Kidney tubule cell (primary cell): ENCODE measurements around the gene CAMK2A.
A peak's percentile ranks its signal among the peaks of the same experiment; 100 is the strongest.

Experiments used
- DNase-seq: peaks from one replicate; pipeline ENCODE4 v3.0.0-alpha.2; 2018; ENCODE audit warnings: low spot score

Gene CAMK2A

DNA sequence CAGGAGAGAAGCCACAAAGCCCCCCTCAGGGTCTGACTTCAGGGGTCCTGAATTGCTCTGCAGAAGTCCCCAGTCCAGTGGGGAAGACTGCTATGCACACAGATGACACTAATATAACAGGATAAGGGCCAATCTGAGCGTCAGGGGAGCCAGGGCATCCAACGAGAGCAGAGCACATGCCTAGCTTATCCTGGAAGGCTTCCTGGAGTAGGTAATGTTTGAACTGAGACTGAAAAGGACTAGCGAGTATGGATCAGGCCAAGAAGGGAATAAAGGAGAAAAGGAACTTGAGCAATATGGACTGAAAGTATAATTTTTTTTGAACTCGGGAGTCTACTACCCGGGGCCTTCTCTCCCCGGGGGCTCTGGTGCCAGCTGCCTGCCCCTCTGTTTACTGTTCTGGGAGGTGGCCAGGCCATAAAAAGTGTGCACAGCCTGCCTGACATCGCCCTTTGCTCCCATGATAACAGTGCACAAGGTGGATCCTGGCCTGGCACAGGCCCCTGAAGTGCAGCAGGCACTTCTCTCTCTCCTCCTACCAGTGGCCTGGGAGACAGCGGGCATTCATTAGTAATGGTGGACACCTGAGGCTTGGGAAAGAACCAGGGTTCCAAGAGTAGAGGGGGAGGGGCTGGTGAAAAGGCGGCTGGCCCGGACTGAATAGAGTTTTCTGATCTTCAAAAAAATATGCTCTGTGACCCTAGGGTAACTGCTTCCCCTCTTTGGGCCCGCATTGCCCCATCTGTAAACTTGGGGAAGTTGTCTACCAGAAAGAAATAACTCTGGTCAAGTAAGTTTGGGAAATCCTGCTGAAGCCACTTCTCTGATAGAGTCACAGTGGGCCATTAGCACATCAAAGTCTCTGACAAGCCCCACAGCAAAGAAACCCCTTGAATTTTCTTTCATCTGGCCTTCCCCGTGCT, 104.3 kb downstream of the CAMK2A start:
- no peak for DNase-seq

DNA sequence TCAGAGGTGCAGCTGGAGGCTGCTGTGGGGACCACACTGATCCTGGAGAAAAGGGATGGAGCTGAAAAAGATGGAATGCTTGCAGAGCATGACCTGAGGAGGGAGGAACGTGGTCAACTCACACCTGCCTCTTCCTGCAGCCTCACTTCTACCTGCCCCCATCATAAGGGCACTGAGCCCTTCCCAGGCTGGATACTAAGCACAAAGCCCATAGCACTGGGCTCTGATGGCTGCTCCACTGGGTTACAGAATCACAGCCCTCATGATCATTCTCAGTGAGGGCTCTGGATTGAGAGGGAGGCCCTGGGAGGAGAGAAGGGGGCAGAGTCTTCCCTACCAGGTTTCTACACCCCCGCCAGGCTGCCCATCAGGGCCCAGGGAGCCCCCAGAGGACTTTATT, 105.6 kb downstream of the CAMK2A start:
- DNase-seq: no peak

DNA sequence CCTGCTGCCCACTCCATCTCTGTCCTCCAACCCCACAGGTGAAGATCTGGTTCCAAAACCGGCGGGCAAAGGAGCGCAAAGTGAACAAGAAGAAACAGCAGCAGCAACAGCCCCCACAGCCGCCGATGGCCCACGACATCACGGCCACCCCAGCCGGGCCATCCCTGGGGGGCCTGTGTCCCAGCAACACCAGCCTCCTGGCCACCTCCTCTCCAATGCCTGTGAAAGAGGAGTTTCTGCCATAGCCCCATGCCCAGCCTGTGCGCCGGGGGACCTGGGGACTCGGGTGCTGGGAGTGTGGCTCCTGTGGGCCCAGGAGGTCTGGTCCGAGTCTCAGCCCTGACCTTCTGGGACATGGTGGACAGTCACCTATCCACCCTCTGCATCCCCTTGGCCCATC, 106.1 kb downstream of the CAMK2A start:
- DNase-seq: no peak

DNA sequence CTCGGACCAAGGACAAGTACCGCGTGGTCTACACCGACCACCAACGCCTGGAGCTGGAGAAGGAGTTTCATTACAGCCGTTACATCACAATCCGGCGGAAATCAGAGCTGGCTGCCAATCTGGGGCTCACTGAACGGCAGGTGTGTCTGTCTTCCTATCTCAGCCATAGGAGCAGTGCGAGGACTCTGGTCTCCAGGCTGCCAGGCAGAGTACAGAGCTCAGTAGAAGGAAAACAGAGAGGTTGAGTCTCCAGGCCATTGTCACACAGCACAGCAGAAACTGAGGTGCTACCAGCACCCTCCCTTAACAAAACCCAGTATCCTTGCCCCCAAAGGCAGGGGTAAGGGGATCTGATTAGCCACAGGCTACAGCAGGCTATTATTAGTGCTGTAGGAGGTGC, 106.8 kb downstream of the CAMK2A start:
- DNase-seq: no peak

DNA sequence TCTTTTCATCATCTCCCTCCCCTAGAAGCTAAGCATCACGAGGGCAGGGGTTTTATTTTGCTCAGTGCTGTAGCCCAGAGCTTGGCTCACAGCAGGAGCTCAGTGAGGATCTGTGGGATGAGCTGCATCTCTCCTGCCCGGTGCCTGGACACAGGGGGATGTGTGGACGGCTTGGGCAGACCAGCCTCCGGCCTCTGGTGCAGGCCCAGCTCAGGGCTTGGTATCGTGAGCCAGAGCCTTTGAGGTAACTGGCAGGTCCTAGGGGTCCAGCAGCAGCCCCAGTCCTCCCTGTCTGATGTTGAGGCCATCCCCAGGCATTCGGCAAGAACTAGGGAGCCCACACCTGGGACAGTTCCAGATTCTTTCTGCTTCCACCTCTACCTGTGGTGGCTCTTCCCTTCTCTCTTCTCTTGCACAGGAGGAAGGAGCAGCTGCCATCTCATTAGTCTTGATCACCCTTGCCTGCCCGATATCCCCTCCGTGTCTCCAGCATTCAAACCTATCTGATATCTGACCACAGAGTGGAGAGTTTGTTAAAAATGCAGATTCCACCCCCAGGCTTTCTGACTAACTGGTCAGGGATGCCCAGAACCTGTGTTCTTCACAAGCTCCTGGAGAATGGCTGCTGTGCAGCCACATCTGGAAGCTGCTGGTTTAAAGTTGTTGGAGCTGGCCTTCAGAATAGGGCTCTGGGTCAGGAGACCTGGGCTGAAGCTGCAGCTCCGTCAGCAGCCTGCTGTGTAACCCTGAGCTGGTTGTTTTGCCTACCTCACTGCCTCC, 107.6 kb downstream of the CAMK2A start:
- DNase-seq: no peak

DNA sequence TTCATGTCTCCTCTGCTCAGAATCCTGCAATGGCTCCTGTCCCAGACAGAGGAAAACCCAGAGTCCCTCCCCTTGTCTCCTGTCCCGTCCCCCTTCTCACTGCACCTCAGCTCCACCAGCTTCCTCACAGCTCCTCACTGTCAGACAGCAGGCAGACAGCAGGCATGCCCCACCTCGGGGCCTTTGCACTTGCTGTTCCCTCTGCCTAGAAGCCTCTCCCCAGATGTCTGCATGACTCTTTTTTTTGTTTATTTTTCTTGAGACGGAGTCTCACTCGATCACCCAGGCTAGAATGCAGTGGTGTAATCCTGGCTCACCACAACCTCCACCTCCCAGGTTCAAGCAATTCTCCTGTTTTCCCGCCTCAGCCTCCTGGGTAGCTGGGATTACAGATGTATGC, 108.5 kb downstream of the CAMK2A start:
- DNase-seq: no peak

DNA sequence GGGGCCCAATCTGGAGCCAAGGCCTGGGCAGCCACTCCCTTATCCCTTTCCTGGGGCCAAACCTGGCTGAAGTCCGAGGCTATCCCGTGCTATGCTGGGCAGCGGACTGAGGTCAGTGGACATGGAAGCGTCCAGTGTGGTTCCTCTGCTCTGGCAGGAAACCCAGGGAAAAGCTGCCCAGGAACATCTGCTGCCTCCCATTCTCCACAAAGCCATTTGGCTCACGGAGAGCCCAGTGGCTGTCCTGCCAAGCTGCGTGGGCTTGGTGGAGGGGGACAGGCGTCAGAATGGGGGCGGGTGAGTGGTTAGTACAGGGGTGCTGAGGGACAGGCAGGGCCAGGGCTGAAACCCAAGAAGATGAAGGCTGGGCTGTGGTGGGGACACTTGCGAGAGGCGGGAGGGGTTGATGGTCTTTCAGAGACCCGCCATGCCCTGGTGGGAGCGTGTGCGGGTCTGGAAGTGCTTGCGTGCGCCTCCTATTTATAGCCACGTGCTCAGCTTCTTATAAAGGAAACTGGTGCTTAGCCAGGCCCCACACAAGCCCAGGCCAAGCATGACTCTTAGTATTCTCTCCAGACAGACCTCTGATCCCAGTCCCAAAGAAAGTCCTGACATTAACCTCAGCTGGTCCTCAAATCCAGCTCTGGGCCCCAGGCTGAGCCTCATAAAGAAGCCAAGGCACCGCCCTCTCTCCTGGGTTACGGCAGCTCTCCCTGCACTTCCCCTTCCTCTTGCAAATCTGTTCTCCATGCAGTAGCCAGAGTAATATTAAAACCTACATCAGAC, 109.1 kb downstream of the CAMK2A start:
- no peak for DNase-seq

DNA sequence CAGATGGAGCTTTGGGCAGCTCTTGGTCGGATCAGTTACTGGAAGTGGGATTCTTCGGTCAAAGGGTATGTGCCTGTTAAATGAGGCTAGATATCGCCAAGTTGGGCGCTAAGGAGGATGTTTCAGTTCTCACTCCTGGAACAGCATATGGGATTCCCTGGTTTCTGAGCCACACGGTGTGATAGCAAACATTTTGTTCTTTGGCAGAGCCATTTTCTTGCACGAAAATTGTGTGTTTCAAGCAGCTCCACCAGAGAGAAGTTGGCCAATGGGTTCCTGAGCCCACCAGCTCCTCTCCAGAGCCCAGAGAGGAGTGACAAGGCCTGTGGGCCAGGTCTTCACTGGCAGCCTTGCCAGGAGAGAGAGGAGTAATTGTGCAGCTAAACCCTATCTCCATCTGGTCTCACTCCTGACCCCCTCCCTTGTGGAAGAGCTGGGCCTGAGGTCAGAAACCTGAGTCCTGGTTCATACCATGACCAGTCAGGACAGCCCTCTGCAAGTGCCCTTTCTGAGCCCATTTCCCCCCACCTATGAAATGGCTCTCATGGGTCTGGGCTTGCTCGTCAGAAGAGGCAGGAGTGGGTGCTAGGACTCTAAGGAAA, 110.5 kb downstream of the CAMK2A start:
- no peak for DNase-seq

DNA sequence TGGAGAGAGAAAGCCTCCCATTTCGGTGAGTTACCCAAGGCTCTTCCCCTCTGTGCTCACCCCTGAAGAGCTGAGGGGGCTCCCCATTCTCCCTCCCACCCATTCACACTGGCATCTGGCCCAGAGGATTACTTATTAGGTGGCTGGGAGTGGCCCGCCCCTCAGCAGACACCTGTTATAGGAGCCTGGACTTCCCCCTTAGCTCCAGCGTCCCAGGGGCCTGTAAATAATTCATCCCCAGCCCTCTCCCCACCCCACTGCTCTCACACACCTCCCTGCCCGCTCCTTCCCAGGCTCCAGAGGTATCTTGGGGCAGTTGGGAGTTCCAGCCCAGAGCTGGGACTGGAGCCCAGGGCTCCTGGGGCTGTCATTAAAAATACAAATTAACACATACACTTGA, 111.3 kb downstream of the CAMK2A start:
- DNase-seq: peak; percentile 36

DNA sequence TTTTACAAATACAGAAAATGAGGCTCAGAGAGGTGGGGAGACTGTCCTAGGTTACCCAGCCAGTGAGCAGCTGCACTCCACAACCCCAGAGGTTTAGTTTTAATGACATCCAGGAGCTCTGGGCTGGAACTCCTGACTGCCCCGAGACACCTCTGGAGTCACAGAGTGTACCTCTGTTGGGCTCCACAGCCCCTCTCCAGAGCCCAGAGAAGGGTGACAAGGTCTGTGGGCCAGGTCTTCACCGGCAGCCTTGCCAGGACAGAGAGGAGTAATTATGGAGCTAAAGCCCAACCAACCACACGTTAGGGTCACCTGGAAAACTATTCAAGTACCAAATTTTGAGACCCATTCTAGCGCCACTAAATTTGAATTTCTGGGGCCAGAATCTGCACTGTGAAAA, 111.9 kb downstream of the CAMK2A start:
- DNase-seq: no peak

DNA sequence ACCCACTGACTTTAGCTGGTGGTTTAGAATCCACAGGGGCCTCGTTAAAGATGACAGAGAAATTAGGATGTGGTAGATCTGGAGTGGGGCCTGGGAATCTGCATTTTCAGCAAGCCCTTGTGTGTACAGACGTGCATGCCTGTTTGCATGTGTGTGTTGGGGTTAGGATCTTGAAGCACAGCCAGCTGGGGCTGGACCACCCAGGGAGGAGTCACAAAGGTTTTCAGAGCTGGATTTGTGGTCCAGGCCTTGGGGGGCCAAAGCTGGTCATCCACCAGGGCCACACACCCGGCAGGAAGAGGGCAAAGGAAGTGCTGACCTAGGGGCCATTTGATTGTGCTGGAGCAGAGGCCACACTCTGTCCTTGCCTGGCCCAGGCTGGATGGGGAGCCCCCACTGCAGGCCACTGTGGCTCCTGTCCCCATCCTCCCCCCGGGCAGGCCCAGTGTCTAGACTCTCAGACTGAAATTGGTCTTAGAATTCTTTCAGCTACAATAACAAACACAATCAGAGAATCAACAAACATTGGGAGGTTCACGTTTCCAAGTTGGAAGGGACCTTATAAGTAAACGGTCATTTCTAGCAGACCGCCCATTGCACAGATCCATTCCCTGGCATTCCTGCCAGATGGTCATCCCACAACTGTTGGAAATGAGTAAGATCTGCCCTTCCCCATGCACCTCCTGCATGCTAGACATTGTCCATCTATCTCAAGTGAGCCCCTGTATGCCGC, 112.7 kb downstream of the CAMK2A start:
- no peak for DNase-seq

DNA sequence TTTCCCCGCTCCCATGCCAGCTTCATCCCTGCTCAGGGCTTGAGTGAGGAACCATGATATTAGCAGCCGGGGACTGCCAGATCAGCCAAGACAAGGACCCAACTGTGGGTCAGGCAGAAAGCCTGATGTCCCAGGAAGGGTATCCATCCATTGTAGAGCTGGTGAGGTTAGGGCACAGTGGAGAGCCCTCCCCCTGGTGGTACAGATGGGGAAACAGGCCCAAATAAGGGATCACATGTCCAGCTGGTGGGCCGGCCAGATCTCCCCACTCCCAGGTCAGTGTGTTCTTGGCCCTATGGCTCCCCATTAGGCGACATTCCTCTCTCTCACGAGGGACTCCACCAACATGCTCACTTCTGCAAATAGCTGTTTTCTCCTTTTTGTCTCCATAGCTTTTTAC, 114.0 kb downstream of the CAMK2A start:
- DNase-seq: peak; percentile 17

DNA sequence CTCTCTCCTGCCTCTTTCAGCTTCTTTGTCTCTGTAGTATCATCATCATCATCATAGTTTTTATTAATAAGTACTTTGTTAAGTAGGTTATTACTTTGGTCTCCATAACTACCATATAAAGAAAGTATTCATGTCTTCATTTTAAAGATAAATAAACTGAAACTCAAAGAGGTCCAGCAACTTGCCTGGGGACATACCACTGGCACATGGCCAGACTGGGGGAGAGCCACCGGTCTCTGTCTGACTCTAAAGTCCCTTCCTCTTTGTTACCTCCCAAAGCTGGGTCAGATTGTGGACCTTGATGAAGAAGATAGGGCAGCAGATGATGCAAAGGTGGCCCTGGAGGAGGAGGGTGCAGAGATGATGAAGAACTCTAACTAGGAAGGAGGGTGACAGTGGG, 114.5 kb downstream of the CAMK2A start:
- DNase-seq: no peak

DNA sequence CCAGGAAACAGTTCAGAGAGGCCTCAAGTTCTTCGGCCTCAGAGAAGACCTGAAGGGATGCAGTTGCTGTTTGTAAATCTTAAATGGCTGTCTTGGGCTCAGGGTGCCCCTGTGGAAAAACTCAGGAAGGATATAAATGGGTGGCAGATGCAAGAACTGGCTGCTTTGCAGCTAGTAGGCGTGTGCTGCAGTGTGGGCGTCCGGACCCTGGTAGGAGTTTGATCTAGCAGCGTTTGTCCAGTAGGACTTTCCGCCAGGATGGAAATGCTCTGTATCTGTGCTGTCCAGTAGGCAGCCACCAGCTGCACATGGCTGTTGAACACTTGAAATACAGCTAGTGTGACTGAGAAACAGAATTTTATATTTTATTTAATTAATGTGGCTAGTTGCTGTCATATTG, 115.3 kb downstream of the CAMK2A start:
- no peak for DNase-seq

DNA sequence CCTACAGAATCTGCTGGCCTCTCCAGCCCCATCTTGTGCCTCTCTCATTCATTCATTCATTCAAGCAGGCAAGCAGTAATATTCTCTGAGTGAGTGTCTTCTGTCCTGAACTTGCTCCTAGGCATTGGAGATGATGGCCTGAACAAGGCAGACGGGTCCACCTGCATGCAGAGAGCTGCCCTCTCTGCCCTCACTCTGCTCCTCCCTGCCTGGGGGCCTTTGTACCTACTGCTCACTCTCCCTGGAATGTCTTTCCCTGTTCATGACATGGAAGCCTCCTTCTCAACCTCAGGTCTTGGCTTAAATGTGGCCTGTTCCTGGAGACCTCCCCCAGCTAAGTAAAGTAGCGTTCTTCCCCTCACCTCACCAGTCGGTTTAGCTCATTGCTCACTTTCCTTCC, 116.4 kb downstream of the CAMK2A start:
- no peak for DNase-seq

DNA sequence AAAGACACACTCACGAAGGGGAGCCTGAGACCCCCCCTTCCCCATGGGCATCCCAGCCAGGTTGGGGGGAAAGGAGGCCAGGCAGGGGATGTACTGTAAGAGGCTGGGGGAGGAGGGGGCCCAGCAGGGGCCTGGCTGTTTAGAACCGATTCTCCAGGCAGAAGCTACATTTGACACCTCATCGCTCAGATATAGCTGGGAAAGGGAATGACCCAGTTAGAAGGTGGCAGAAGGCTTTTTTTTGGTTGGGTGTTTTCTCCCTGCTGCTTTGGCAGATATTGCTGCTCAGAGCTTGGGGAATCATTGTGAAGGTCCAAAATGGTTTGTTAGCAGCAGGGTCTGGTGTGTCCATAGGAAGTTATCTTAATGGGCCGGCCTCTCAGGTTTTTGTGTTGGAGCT, 117.0 kb downstream of the CAMK2A start:
- no peak for DNase-seq

DNA sequence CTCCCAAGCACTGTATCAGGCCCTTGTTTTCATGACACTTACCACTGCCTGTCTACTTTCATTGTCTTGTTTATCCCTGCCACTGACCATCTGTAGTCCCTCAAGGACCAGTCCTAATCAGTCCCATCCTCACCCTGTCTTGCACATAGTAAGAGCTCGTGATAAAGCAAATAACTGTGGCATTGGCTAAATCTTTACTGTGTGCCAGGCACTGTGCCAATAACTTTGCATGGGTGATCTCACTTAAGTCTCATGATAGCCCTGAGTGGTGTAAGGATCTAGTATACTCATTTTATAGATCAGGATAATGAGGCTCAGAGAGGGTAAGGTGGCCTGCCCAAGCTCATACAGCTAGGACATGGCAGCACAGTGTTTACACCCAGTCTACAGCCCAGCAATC, 117.4 kb downstream of the CAMK2A start:
- no peak for DNase-seq
